Fibroblast of peridontal ligament (primary cell): ENCODE measurements around the gene C1orf167.
A peak's percentile ranks its signal among the peaks of the same experiment; 100 is the strongest.

Experiments used
- DNase-seq: peaks from one replicate; pipeline ENCODE4 v3.0.0-alpha.2; 2010; ENCODE audit errors: extremely low read depth

C1orf167 gene

DNA sequence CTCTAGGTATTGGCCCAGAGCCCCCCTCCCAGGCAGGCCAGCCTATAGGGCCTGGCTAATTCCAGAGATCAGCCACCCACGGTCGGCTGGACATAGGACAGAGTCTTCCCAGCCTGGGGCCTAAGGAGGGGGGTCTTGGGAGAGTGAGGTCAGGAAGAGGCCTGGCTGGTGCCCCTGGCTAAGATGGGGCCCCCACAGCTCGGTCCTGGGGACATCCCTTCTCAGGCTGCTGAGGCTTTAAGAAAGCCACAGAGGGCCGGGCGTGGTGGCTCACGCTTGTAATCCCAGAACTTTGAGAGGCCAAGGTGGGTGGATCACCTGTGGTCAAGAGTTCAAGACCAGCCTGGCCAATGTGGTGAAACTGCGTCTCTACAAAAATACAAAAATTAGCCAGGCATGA lies 2.5 kb downstream of the C1orf167 start:
- no peak for DNase-seq

DNA sequence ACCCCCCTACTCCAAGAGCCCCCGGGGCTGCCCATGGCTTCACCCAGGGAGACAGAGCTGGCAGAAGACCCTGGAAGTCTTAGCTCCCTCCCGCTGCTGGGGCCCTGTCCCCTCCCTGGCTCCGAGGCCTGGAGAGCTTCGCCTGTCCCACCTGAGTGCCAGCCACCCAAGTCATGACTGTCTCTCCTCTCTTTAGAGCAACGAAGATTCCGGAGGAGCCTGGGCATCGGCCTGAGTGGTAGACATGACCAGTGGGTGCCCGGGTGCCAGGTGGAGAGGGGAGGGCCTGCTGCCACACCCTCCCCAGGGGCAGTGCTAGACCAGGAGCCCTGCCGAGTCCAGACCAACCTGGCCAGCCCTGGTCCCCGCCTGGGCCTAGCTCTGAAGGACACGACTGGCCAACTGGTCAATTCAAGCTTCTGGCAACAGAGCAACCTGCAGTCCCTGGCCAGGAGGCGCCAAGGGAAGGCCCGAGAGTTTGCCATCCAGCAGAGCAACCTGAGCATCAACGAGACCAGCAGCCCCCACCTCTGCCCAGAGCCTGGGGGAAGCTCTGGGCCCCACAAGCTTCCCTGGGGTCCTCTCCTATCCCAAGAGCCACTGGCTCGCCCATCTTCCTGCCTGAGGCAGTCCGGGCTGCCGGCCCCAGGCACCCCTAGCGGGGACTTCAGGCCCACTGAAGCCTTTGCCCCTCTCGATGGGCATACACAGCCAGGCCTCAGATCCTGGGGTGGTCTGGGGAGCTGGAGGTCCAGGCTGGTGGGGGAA lies 3.9 kb downstream of the C1orf167 start:
- DNase-seq = no peak

DNA sequence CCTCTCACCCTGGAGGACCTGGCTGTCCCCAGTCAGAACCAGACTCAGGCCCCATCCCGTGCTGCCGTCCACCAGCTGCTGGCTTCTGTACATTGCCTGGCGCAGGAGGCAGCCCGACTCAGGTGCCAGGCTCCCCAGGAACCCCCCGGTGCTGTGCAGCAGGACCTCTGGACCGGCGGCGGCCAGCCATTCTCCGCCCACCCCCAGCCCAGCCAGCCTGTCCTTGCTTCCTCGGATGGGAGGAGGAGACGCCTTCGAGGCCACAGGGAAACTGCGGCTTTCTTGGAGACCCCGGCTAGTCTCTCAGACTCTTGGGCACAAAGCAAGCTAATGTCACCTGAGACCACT lies 4.4 kb downstream of the C1orf167 start:
- DNase-seq = no peak

DNA sequence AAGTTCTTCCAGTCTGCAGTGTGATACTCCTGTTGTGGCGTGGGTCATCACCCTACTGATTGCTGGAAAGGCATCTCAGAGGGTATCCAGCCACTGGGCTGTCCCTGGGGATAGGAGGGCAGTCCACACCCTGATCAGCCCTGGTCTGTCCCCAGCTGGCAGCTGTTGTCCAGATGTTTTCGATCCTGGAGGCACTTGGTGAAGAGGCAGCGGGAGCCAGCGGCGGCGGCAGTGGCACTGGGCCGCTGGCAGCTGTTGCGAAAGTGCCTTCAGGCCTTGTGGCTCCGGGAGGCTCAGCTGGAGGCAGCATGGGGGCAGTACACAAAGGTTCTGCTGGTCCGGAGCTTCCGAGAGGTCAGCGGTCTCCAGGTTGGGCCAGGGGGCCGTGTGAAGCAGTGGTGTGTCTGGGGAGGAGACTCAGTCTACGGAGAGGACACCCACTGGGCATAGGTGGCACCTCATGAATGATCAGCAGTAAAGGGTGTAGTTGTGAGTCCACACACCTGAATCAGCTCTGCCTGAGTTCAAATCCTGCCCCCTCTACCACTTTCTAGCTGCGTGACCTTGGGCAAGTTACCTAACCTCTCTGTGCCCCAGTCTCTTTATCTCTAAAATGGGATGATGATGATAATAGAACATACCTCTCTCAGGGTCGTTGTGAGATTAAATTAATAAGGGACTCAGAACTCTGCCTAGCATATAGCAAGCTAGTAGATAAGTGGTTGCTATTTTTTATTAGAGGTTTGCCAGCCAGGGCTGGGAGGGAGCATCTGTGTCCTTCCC lies 6.1 kb downstream of the C1orf167 start:
- peak; percentile 24 for DNase-seq

DNA sequence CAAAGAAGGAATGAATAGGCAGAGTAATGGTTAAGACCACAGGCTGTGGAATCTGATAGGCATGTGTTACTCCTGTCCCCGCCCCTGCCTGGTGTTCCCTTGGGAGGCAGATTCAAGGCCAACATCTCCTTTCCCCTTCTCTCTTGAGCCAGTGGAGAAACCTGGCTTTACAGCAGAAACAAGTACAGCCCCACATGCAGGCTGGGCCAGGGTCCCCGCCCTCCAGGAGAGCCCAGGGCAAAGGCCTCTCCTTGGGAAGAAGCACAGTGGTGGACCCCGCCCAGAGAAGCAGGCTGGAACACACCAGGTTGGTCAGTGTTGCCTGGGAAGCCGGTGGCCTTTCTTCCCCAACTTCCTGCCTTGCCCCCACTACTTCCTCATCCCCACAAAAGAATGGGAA lies 6.8 kb downstream of the C1orf167 start:
- peak; percentile 22 for DNase-seq

DNA sequence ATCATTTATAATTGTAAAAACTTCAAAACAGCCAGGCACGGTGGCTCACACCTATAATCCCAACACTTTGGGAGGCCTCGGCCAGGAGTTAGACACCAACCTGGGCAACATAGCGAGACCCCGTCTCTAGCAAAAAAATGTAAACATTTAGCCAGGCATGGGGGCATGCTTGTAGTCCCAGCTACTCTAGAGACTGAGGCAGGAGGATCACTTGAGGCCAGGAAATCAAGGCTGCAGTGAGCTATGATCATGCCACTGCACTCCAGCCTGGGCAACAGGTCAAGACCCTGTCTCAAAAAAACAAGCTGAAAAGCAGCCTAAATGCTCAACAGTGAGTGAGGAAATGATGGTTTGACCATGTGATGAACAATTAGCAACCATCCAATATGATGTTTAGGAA lies 7.3 kb downstream of the C1orf167 start:
- no peak for DNase-seq

DNA sequence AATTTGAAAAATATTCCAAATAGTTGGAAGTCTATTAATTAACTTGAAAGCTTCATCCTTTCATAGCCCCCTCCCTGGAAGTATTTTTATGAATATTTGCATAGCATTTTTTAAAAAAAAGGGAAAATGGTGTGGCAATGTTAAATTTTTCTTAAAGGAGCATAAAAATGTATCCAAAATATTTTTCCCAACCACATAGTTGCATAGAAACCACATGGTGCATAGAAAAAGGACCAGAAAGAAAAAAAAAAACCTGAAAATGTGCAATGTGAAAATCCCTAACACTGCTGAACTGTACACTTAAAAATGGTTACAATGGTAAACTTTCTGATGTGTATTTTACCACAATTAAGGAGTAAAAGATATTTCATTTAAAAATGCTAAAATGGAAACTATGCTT lies 8.0 kb downstream of the C1orf167 start:
- peak; percentile 54 for DNase-seq

DNA sequence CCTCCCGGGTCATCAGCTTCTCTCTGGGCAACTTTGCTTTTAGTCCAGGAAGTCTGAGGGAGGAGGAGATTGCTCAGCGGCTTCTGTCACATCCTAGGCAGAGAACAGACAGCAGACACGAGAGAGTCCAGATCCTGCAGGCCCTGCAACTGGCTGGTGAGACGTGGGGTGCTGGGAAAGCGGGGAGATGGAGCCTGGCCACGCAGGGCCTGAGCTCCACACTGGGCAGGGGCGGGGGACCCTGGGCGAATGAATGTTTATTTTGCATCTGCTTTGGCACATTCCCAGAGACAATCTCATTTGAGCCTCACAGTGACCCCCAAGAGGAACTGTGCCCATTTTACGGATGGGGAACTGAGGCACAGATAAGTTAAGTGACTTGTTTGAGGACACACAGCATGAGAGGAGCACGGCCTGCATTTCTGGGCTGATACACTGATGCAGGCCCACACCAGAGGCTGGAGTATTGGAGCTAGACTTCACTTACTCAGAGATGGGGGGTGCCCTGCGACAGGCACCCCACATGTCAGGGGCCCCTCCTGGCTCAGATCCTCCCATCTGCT lies 9.6 kb downstream of the C1orf167 start:
- DNase-seq = no peak

DNA sequence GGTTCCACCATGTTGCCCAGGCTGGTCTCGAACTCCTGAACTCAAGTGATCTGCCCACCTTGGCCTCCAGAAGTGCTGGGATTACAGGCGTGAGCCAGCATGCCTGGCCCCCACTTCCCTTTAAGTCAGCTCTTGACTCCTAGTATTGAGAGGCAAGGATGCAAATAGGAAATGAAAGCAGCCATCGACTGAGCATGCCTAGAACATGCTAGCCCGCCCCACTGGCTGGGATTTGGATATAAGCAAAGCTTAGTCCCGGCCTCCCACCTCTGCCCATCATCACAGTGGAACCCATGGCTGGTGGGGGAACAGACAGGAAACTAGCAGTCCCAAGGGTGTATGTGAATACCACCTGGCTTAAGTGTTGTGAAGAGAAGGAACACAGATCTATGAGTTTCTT lies 10.5 kb downstream of the C1orf167 start:
- no peak for DNase-seq

DNA sequence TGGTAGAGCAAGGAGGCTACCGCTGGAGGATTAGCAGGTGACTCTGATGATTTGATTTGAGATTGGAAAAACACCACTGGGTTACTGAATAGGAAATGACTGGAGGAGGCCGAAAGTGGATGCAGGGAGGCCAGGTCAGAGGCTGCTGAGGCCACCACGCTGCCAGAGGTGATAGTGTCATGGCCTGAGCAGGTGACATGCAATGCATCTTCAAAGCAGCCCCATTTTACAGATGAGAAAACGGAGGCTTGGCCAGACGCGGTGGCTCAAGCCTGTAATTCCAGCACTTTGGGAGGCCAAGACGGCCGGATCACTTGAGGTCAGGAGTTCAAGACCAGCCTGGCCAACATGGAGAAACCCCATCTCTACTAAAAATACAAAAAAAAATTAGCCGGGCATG lies 12.8 kb downstream of the C1orf167 start:
- DNase-seq = no peak

DNA sequence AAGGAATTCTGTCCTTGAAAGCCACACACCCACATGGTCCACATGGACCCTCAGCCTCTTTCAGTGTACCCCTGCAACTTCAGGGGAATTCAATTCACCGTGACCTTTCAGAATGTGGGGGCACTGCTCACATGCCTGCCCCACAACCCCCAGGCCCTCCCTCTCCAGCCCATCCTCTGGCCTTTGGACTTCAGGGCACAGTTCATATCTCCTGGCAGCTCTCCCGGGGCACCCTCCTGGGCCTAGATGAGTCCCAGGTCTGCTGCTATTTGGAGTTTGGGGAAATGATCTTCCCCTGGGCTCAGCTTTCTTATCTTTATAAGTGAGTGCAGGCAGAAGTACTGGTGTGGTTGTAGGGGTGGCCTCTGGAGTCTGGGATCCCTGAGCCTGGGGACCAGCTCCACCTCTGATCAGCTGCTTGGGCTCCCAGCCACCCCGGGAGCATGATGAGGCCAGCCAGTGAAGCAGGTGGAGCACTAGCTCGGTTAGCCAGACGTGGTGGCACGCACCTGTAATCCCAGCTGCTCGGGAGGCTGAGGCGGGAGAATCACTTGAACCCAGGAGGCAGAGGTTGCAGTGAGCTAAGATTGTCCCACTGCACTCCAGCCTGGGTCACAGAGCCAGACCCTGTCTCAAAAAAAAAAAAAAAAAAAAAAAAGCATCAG lies 15.8 kb downstream of the C1orf167 start:
- no peak for DNase-seq

DNA sequence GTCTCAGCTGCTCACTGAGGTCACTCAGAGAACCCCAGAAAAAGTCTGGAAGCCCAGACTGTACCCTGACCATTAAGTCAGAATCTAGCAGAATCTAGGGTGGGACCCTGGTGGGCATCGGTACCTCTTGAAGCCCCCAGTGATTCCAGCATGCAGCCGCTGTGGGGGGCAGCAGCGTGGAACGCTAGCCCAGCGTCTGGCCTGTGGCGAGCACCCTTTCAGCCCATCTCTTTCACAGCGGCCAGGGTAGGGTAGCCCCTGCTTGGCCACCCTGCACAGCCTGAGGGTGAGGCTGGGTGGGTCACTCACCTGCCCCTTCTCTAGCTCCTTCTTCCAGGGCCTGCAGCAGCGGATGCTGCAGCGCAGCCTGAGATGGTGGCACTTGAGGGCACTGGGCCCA lies 16.3 kb downstream of the C1orf167 start:
- no peak for DNase-seq

DNA sequence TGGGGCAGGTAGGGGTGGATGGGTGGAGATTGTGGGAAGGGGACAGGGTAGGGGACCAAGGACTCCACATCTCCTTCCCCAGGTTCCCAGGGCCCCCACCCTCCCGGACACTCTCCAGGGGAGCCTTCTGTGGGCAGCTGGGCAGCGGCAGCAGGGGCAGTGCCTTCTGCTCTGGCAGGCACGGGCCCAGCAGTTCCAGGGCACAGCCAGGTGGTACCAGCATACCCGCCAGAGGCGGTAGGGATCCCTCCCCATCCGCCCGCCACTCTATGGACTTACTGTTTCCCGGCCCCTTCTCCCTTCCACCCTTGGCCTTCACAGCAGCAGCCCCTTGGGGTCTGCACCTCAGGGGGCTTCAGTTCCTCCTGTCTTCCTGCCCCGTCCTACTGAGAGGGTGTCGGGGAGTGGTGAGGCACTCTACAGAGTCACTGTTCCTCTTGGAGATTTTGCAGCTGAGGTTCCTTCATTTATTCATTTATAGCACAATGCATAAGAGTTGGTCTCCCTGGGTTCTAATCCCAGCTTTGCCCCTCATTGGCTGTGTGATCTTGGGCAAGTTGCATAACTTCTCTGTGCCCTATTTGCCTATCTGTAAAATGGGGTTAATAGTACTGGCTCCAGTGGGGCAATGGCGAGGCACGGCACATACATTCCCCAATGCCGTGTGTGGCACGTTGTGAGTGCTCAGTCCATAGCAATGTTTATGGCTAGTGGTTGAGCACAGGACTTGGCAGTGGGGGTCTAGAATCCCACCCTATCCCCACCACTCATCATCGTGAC lies 17.0 kb downstream of the C1orf167 start:
- no peak for DNase-seq

DNA sequence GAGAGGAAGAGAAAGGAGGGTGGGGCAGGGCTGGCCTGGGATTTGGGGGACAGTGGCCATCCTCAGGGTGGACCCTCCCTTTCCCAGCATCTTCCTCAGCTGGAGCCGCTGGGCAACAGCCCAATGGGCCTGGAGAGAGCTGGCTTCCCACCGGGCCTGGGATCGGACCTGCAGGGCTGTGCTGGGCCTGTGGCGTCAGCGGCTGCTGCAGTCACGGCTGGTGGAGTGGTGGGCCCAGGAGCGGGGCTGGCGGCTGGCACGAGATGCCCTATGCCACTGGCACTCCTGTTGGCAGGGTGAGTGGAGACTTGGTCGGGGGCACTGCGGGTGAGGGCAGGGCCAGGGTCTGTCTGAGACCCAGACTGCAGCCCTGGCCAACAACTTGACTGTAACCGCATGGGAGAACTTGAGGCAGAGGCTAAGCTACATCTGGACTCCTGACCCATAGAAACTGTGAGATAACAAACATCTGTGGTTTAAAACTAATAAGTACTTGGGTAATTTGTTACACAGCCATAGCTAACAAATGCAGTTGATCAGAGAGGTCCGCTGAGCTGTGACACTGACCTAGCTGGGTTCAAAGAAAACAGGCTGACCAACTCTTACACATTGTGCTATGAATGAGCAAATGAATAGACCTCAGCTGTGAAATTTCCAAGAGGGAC lies 17.9 kb downstream of the C1orf167 start:
- no peak for DNase-seq

DNA sequence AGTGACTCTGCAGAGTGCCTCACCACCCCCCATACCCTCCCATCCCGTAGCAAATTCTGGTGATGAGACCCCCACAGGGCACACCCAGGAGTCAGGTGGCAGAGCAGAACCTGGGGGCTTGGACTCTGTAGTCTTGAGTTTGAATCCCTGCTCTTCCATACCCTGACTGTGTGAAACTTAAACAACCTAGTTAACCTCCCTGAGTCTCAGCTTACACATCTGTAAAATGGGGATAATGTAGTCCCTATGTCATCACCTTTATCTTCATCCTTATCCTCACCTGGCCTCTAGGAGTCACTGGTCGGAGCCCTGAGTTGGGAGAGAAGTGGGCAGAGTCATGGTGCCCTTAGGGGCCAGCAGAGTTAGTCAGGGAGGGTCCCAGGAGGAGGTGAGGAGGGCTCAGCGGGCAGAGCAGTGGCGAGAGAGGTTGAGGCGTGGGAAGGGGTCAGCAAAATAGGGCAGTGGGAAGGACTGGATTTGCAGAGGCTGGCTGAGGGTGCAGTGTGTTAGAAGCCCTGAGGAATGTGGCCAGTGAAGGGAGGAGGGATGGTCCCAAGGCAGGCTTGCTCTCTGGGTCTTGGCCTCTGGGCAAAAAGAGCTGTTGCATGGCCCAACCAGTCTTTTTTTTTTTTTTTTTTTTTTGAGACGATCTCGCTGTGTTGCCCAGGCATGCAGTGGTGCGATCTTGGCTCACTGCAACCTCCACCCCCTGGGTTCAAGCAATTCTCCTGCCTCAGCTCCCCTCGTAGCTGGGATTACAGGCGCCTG lies 18.6 kb downstream of the C1orf167 start:
- DNase-seq = no peak

DNA sequence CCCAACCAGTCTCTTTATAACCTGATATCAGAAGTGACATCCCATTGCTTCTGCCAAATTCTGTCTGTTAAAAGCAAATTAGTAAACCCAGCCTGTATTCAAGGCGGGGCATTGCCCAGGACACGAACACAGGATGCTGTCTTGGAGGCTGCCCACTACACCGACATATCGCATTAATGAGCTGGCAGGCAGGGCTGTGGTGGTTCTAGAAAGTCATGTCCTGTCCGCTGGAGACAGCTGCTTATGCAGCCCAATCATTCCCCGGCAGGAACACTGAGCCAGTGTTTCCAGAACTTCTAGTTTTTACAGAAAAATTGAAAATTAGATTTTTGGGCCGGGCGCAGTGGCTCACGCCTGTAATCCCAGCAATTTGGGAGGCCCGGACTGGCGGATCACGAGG lies 19.3 kb downstream of the C1orf167 start:
- DNase-seq = no peak

DNA sequence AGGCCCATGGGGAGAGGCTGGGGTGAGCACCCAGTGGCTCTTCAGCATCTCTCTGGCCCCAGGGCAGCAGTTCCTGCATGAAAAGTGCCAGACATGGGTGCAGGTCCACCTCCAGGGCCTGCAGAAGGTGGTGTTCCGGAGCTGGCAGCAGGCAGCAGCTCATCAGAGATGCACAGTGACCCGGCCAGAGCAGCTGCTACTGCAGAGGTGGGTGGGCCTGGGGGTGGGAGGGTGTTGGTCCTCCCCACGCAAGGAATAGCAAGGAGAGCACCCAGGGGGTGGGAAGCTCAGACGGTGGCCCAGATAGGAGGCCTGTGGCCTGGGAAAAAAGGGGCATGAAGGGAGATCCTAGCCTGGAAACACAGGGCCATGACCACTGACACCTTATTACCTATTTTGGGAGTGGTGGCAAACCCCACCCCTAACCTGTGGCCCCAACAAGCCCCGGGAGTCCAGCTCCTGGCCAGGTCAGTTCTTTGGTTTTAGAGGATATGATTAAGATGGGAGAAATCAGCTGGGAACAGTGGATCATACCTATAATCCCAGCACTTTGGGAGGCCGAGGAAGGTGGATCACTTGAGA lies 20.2 kb downstream of the C1orf167 start:
- no peak for DNase-seq

DNA sequence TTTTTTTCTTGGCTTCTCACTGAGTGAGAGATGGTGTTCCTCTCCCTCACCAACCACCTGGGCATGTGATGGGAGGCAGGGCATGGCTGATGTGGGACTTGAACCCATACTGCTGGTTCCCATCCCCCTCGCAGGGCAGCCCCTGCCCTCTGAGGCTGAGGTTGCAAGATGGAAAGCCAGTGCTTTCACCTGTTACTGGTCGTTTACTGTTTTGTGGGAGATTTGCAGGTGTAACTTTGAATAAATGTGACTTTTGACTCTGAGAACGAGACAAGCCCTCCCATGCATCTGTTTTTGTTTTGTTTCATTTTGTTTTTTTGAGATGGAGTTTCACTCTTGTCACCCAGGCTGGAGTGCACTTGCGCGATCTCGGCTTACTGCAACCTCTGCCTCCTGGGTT lies 21.6 kb downstream of the C1orf167 start:
- DNase-seq = no peak

DNA sequence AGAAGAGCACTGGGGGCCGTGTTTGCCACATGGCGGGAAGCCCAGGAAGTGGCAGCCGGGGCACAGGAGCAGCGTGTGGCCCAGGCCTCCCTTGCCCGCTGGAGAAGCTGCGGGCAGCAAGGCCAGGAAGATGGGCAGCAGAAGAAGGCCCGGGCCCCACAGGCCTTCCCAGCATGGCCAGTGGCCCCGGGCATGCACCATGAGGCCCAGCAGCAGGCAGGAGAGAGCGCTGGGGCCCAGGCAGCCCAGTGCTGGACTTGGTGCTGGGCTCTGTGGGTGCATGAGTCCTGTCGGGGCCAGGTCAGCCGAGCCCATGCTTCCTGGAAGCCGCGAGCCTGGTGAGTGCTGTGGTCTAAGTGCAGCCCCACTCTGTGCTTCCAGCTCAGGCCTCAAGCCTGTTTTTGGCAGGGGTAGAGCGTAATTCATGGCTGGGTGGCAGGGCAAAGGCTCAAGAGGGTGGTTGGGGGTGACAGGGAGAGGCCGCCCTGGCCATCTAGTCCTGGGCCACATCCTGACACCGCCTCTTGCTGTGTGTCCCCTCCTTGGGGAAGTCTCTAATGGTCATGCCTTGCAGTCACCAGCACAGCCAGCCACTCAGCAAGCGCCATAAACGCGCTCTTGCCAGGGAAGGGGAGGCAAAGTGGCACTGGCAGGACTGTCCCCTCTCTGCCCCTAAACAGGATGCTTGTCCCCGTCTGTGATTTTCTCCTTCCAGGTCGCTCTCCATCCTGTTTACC lies 22.4 kb downstream of the C1orf167 start:
- no peak for DNase-seq
